ENCODE data around the gene APOLD1.

APOLD1 gene

DNA sequence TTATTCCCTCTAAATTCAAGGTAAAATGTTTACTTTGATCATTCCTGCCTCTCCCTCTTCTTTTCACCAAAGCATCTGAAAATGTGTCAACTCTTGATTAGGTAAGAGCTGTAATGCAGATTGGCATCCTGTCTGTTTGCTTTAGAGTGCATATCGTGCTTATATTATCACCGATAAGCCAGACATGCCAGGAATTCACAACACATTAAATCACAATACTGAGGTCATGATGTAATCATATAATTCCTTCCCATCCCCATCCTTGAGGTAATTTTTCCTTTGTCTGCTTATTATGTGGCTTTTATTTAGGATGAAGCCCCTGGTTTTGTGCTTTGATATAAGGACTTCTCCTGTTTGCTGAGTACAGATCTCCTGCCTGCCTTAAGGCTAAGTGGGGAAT lies 37.8 kb downstream of the APOLD1 start:
- DNase-seq (ENCODE audit: low read depth): no peak
- H3K4me3 ChIP-seq (ENCODE audit: low read depth, low read length): no peak overlapping the region
- TF ChIP-seq CTCF (IDR thresholded peaks at IDR 0.05; ENCODE audit: insufficient read depth, low read depth, low read length, missing control alignments): no peak

- no peak for DNase-seq (ENCODE audit: low read depth)
- no peak overlapping the region for H3K4me3 ChIP-seq (ENCODE audit: low read depth, low read length)
- TF ChIP-seq CTCF (IDR thresholded peaks at IDR 0.05; ENCODE audit: insufficient read depth, low read depth, low read length, missing control alignments): no peak
These were observed 38.4 kb downstream of the APOLD1 start for GRCh38 chr12:12823811-12824210.

- no peak for TF ChIP-seq CTCF (IDR thresholded peaks at IDR 0.05; ENCODE audit: insufficient read depth, low read depth, low read length, missing control alignments)
- H3K4me3 ChIP-seq (ENCODE audit: low read depth, low read length): no peak overlapping the region
- DNase-seq (ENCODE audit: low read depth): no peak
These were observed 50.1 kb downstream of the APOLD1 start for GRCh38 chr12:12835378-12836146.

- H3K4me3 ChIP-seq (ENCODE audit: low read depth, low read length): no peak overlapping the region
- no peak for TF ChIP-seq CTCF (IDR thresholded peaks at IDR 0.05; ENCODE audit: insufficient read depth, low read depth, low read length, missing control alignments)
- DNase-seq (ENCODE audit: low read depth): no peak
These were observed 51.1 kb downstream of the APOLD1 start for GRCh38 chr12:12836571-12836970.

- TF ChIP-seq CTCF (IDR thresholded peaks at IDR 0.05; ENCODE audit: insufficient read depth, low read depth, low read length, missing control alignments): peak; percentile 43
- DNase-seq (ENCODE audit: low read depth): peak; percentile 44
These were observed 51.8 kb downstream of the APOLD1 start for GRCh38 chr12:12837025-12837812.

DNA sequence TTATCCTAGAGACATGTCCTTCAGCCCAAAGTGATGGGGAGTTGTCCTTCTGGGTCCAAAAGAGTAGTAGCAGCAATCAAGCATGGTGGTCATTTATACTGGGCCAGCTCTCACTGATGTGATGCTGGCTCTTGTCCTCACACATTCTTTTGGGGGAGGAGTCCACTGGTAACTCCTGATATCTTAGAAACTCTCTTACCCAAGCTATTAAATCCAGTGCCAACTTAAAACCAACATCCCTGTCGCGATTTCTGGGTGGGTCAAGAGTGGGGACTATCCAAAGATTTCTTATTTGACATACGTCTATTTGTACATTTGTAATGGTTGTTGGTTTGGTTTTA lies 52.3 kb downstream of the APOLD1 start:
- no peak for DNase-seq (ENCODE audit: low read depth)
- no peak for TF ChIP-seq CTCF (IDR thresholded peaks at IDR 0.05; ENCODE audit: insufficient read depth, low read depth, low read length, missing control alignments)
- no peak overlapping the region for H3K4me3 ChIP-seq (ENCODE audit: low read depth, low read length)

More at GRCh38 chr12:12837025-12837812, 51.8 kb downstream of the APOLD1 start:
- H3K4me3 ChIP-seq (ENCODE audit: low read depth, low read length): no peak overlapping the region

Data from GM12865 (cell line).